ENCODE data around the gene ZBTB5. TPM values are rescaled to one million over a fixed set of nuclear protein-coding genes. Genes with fewer than 3 reads are reported as not detected.

The ZBTB5 gene
- total RNA-seq, 1 experiment from 2014 or later, result 8.8 TPM

DNA sequence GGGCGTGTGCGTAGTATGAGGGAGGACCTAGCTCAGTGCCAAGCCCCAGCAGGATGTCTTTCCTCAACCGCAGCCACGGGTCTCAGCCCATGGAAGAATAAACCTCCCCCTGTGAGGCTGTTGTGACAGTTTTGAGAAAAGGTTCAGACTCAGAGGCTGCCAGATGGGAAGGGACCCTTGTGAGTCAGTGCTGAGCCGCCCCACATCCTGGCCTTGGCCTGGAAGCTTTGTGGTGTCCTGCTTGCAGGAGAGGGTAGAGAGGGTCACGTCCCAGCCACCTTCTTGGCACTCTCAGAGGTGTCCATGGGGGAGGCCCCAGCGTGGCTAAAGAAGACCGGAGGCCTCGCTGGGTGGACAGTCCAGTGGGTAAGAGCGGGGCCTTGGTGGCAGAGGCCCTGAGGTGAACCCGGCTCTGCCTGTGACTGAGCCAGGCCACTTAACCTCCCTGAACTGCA is 39.9 kb downstream of the ZBTB5 start:
- Histone ChIP-seq H3K9me2 (ENCODE audit: insufficient read depth) (no peaks in the 10 kb centered on the region), H3K4me3 (no peak overlapping the region), H3K79me2 (ENCODE audit: low read depth) (peaks cover 16% of the 10 kb centered on the region), H3K4me1 (replicated peaks; ENCODE audit: insufficient read depth) (peaks cover 16% of the 10 kb centered on the region; the same call in 1 of the 2 replicates), H3K4me2 (no peak overlapping the region), H3K27ac (no peak overlapping the region), H2AFZ (no peak overlapping the region), H3K36me3 (ENCODE audit: low read depth) (no peaks in the 10 kb centered on the region), H4K20me1 (ENCODE audit: insufficient read depth) (no peaks in the 10 kb centered on the region), H3K9me3 (ENCODE audit: insufficient read depth, low read depth) (no peaks in the 10 kb centered on the region), H3F3A (ENCODE audit: insufficient read depth, low read depth) (no peaks in the 10 kb centered on the region), H3K27me3 (ENCODE audit: insufficient read depth, low read depth) (no peaks in the 10 kb centered on the region)
- CTCF ChIA-PET, result no interaction called here
- POLR2A ChIA-PET (ENCODE audit: unreplicated experiment), result no interaction called here
- DNase-seq, result no peak
- no peak for TF ChIP-seq EZH2 (IDR thresholded peaks at IDR 0.05; ENCODE audit: low read depth)
- TF ChIP-seq, protein P1, sequence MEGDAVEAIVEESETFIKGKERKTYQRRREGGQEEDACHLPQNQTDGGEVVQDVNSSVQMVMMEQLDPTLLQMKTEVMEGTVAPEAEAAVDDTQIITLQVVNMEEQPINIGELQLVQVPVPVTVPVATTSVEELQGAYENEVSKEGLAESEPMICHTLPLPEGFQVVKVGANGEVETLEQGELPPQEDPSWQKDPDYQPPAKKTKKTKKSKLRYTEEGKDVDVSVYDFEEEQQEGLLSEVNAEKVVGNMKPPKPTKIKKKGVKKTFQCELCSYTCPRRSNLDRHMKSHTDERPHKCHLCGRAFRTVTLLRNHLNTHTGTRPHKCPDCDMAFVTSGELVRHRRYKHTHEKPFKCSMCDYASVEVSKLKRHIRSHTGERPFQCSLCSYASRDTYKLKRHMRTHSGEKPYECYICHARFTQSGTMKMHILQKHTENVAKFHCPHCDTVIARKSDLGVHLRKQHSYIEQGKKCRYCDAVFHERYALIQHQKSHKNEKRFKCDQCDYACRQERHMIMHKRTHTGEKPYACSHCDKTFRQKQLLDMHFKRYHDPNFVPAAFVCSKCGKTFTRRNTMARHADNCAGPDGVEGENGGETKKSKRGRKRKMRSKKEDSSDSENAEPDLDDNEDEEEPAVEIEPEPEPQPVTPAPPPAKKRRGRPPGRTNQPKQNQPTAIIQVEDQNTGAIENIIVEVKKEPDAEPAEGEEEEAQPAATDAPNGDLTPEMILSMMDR (conservative IDR thresholded peaks at IDR 0.05), result no peak
- intact Hi-C loops (cut with micrococcal nuclease; ENCODE audit: unreplicated experiment), result no loop called here
- no TSS peak for BruUV-seq (replicated peaks)

DNA sequence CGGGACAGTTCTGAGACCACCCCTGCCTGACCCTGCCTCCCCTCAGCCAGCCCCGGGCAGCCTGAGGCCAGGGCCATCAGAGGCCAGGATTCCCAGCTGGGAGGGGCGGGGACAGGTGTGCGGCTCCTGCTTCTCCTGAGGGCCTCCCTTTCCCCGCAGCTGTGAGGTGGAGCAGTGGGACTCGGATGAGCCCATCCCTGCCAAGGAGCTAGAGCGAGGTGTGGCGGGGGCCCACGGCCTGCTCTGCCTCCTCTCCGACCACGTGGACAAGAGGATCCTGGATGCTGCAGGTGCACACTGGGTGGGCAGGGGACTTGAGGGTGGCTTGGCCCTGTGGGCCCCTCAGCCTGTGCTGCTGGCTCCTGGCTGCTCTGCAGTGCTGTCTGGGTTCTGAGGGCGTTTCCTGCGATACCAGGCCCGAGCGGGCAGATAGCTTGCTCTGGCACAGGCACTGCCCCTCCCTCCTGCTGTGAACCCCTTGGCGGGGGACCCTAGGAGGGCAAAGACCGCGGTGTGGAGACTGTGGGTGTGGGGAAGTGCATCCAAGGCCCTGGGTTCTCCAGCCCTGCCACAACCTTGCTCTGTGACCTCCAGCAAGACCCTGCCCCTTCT is 40.5 kb downstream of the ZBTB5 start:
- no peaks in the 10 kb centered on the region for H3K9me3 ChIP-seq (ENCODE audit: insufficient read depth, low read depth)
- H3K4me2 ChIP-seq, result no peak overlapping the region
- no TSS peak for BruUV-seq (replicated peaks)

DNA sequence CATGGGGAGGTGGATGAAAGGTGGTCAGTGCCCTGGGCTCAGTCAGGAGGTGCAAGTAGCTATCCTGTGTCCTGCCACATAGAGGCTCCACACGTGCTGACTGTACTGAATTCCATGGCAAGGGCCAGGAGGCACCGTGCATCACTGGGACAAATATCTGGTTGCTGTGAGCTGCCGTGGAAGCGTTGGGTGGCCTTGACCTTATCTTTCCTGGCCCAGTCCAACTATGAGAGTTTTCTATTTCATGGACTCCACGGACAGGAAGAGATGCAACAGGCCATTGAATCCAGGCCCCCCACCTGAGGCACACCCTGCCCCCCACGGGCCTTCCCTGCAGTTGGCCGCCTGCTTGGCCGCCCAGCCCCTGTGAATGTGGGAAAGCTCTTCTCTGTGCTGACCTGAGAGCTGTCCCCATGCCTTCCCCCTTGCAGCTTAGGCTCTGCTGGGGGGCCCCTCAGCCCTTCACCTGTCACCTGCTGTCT is 41.0 kb downstream of the ZBTB5 start:
- H3K27ac ChIP-seq, result no peak overlapping the region

More for the DNA sequence above, 40.5 kb downstream of the ZBTB5 start:
- no peak for DNase-seq
- H3K9me2 ChIP-seq (ENCODE audit: insufficient read depth), result no peaks in the 10 kb centered on the region
- no peaks in the 10 kb centered on the region for H4K20me1 ChIP-seq (ENCODE audit: insufficient read depth)
- peaks cover 16% of the 10 kb centered on the region; the same call in 1 of the 2 replicates for H3K4me1 ChIP-seq (replicated peaks; ENCODE audit: insufficient read depth)
- intact Hi-C loops (cut with micrococcal nuclease; ENCODE audit: unreplicated experiment), result no loop called here
- no peak for TF ChIP-seq EZH2 (IDR thresholded peaks at IDR 0.05; ENCODE audit: low read depth)
- TF ChIP-seq, protein P1 (conservative IDR thresholded peaks at IDR 0.05), result no peak
- no peaks in the 10 kb centered on the region for H3K36me3 ChIP-seq (ENCODE audit: low read depth)
- ChIA-PET CTCF (interaction anchor here (0.6 kb wide), 1 partner anchor 552 kb away, joined by 3 read pairs; no protein-coding TSS in a partner anchor), POLR2A (ENCODE audit: unreplicated experiment) (no interaction called here)
- no peak overlapping the region for H3K27ac ChIP-seq
- no peaks in the 10 kb centered on the region for H3F3A ChIP-seq (ENCODE audit: insufficient read depth, low read depth)
- H3K79me2 ChIP-seq (ENCODE audit: low read depth), result peaks cover 16% of the 10 kb centered on the region
- H3K27me3 ChIP-seq (ENCODE audit: insufficient read depth, low read depth), result no peaks in the 10 kb centered on the region
- H3K4me3 ChIP-seq, result no peak overlapping the region
- H2AFZ ChIP-seq, result no peak overlapping the region

More for the DNA sequence above, 41.0 kb downstream of the ZBTB5 start:
- Histone ChIP-seq H3K9me3 (ENCODE audit: insufficient read depth, low read depth) (no peaks in the 10 kb centered on the region), H3K4me2 (peak overlapping the region; percentile 85; the same call in 1 of the 2 replicates), H3K27me3 (ENCODE audit: insufficient read depth, low read depth) (no peaks in the 10 kb centered on the region), H3K4me3 (no peak overlapping the region), H4K20me1 (ENCODE audit: insufficient read depth) (no peaks in the 10 kb centered on the region), H3K36me3 (ENCODE audit: low read depth) (no peaks in the 10 kb centered on the region), H3K4me1 (replicated peaks; ENCODE audit: insufficient read depth) (peaks cover 16% of the 10 kb centered on the region; the same call in 1 of the 2 replicates), H2AFZ (no peak overlapping the region), H3K9me2 (ENCODE audit: insufficient read depth) (no peaks in the 10 kb centered on the region), H3K79me2 (ENCODE audit: low read depth) (peaks cover 16% of the 10 kb centered on the region), H3F3A (ENCODE audit: insufficient read depth, low read depth) (no peaks in the 10 kb centered on the region)
- ChIA-PET CTCF (interaction anchor here (0.6 kb wide), 1 partner anchor 551 kb away, joined by 3 read pairs; no protein-coding TSS in a partner anchor), POLR2A (ENCODE audit: unreplicated experiment) (no interaction called here)
- DNase-seq, result no peak
- intact Hi-C loops (cut with micrococcal nuclease; ENCODE audit: unreplicated experiment), result no loop called here
- BruUV-seq (replicated peaks), result no TSS peak
- TF ChIP-seq EZH2 (IDR thresholded peaks at IDR 0.05; ENCODE audit: low read depth), result no peak
- TF ChIP-seq, protein P1 (conservative IDR thresholded peaks at IDR 0.05), result no peak

Measured in PC-9 (cell line).